GM18519 (cell line): ENCODE measurements around the gene PPP2R5A.
"Not testable (repeated sequence)": the region's sequence is repeated elsewhere in the genome, so short reads cannot be mapped to it uniquely, and the experiment has no call there.

Source experiments
- ATAC-seq: cut with Tn5 transposase; IDR thresholded peaks from one replicate; pipeline ENCODE4 v1.9.1; 2021; ENCODE audit warnings: mild to moderate bottlenecking, moderate library complexity; ENCODE audit not compliant: unreplicated experiment, low FRiP score

Gene PPP2R5A

GRCh38 chr1:212351588-212352362 lies 66.6 kb downstream of the PPP2R5A start:
- ATAC-seq, result no peak

- ATAC-seq, result no peak
These were observed 68.0 kb downstream of the PPP2R5A start for GRCh38 chr1:212353181-212353580.

DNA sequence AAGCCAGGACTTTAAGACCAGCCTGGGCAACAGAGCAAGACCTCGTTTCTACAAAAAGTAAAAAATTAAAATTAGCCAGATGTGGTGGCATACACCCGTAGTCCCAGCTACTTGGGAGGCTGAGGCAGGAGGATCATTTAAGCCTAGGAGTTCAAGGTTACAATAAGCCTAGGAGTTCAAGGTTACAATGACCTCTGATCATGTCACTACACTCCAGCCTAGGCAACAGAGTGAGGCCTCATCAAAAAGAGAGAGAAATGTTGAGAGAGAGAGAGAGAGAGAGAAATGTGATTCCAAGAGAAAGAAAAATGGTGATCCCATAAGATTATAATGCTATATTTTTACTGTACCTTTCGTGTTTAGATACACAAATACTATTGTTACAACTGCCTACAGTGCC lies 69.3 kb downstream of the PPP2R5A start:
- ATAC-seq, result no peak

GRCh38 chr1:212355230-212355969 lies 70.2 kb downstream of the PPP2R5A start:
- ATAC-seq, result no peak

DNA sequence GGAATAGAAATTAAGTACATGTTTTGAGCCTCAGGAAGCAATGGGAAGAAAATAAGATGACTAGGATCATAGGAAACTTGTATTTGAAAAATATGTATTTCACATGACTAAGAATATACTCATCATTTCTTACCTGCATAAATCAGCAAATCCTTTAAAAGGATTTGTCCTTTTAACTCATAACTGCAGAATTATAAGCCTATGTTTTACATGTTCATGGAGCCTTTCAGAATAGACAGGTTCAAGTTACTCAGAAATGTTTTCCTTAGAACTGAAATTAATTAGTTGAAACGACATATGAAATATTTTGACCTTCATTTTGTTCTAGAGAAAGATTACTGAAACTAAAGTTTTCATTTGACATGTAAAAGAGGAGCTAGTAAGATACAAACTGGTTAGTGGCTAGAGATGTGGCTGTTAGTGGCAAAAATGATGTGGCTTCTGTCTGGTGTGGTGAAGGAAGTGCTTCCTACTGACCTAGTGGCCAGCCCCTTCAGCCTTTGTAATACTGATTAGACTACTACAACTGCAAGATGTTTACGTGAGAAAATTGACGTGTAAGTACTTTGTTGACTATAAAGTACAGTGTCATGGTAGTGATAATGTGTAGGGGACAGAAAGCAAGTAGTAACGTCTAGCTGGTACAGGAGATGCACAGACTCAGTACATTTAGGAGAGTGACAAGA lies 74.7 kb downstream of the PPP2R5A start:
- no peak for ATAC-seq

DNA sequence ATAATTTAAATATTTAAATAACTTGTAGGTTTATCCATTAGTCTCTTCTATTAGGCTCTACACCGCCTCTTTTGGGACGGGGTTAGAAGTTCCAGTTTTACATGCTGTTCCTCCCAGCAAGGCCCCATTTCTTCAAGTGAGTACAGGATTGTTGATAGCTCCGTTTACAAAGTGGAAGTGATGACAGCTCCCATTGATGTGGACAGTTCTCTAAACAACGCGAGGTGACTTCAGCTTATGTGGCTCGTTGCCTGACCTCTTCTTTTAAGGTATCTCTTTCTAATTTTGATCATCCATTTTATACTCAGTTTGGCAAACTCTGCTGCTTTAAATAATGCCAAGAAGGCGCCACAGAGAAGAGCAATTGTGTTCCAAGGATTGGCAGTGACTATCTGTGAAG lies 79.8 kb downstream of the PPP2R5A start:
- no peak for ATAC-seq

GRCh38 chr1:212366901-212367300 lies 81.7 kb downstream of the PPP2R5A start:
- no peak for ATAC-seq

- no peak for ATAC-seq
These were observed 82.4 kb downstream of the PPP2R5A start for GRCh38 chr1:212367474-212368072.

DNA sequence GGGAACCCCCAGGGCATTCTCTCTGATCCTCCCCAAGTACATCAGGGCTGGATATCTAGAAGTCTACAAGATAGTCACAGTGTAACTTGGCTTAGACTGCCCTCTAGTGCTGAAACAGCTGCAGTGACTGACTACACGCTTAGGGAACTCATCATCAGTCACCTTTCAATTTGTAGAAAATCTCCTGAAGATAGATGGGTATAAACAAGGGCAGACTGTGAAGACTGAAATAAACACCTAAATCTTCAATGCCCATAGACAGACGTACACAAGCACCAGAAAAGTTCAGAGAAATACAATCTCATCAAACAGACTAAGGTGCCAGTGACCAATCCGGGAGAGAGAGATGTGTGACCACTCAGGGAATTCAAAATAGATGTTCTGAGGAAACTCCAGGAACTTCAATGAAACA lies 82.9 kb downstream of the PPP2R5A start:
- ATAC-seq, result peak; percentile 72

- no peak for ATAC-seq
These were observed 90.8 kb downstream of the PPP2R5A start for GRCh38 chr1:212375986-212376385.

- no peak for ATAC-seq
These were observed 92.4 kb downstream of the PPP2R5A start for GRCh38 chr1:212377644-212378043.

- no peak for ATAC-seq
These were observed 94.2 kb downstream of the PPP2R5A start for GRCh38 chr1:212379366-212379765.

DNA sequence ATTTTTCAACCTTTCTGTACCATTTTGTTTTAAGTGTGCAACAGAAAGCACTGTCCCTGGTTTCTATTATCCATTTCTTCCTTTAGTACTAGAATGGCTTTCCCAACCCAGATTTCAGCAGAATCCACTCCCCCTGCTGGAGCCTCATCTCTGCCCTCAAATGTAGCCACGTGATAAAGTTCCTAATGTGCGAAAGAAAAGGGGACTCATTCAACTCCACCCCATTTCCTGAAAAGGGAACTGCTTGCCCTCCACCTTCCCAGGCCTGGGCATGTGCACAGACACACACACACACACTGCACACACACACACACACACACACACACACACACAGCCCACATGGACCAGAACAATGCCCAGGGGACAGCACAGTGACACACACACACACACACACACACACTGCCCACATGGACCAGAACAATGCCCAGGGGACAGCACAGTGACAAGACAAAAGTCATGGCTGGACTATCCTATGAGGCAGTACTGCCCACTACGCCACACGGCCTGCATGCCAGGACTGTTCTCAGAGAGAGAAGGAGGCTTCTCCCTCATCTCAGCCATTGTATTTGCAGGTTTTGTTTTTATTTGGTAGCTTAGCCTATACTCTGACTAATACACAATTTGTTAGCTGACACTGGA lies 96.3 kb downstream of the PPP2R5A start:
- ATAC-seq, result no peak

DNA sequence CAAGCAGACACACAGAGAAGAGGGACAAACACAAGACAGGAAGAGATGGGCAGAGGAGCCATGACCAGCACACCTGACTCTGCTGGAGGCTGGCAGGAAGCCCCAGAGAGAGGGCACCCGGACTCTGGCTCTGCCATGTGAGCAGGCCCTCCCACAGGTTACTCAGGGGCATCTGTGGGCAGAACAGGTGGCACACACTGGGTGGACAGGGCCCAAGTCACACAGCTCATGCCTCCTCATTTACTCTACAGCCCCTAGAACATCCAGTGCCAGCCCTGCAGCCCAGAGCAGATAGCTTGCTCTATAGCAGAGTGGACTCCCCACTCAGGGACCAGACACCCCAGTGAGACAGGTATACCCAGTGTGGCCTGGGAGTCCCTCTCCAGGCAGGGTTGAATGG lies 100.8 kb downstream of the PPP2R5A start:
- no peak for ATAC-seq

DNA sequence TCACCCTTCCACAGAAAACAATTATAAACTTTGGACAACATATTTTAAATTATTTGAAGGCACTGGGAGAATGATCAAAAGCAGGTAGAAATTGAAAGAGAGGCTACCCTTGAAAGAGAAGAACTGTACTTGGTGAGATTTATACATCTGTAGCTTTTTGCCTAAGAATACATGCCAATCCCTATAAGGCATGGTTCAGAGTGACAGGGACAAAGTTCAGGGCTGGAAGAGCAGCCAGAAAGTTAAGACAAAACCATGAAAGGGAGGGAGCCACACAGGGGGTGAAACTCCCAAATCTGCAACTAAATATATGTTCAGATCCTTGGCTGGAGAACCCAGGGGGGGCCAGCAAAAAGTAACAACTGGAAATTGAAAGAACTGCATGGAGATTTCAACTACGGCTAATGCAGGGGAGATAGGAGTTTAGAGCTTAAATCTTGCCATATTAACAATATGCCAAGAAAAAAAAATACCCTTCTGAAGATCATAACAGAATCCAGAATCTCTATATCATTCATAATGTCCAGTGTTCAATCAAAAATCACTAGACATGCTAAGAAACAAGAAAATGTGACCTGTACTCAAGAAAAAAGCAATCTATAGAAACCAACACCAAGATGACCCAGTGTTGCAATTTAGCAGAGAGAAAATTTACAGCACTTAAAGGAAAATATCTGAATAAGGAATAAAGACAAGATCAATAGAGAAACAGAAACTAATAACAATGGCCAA lies 103.9 kb downstream of the PPP2R5A start:
- no peak for ATAC-seq

GRCh38 chr1:212395678-212396437 lies 110.6 kb downstream of the PPP2R5A start:
- not testable (repeated sequence) for ATAC-seq

GRCh38 chr1:212396638-212397037 lies 111.4 kb downstream of the PPP2R5A start:
- ATAC-seq, result no peak

GRCh38 chr1:212397171-212397570 lies 112.0 kb downstream of the PPP2R5A start:
- ATAC-seq, result no peak

- no peak for ATAC-seq
These were observed 115.8 kb downstream of the PPP2R5A start for GRCh38 chr1:212401042-212401441.
